HUES64 (cell line): ENCODE results near the gene OR52N2.
A peak's percentile ranks its signal among the peaks of the same experiment; 100 is the strongest.

ENCODE experiments used
- H3K27ac ChIP-seq: 2 replicates; pipeline ENCODE4 v1.7.0; 2013; ENCODE audit warnings: low read depth, low read length, inconsistent platforms
- H3K27me3 ChIP-seq: 2 replicates; pipeline ENCODE4 v1.6.1; 2013; ENCODE audit warnings: mild to moderate bottlenecking, low read length; ENCODE audit not compliant: insufficient read depth
- H3K36me3 ChIP-seq: 2 replicates; pipeline ENCODE4 v1.6.1; 2013; ENCODE audit warnings: mild to moderate bottlenecking, low read length; ENCODE audit not compliant: insufficient read depth
- H3K4me1 ChIP-seq: 2 replicates; pipeline ENCODE4 v1.6.1; 2013; ENCODE audit warnings: mild to moderate bottlenecking, low read length, moderate library complexity; ENCODE audit not compliant: insufficient read depth
- H3K4me3 ChIP-seq: 2 replicates; pipeline ENCODE4 v1.5.1; 2013; ENCODE audit warnings: mild to moderate bottlenecking, low read length, moderate library complexity
- H3K9ac ChIP-seq: 2 replicates; pipeline ENCODE4 v1.6.1; 2013; ENCODE audit warnings: mild to moderate bottlenecking, low read depth, low read length
- H3K9me3 ChIP-seq: 2 replicates; pipeline ENCODE4 v1.6.1; 2013; ENCODE audit warnings: low read depth, low read length; ENCODE audit not compliant: insufficient read depth
- WGBS: fragments of 150-250, 120-280 bp; methylation state at CpG from one replicate; pipeline ENCODE4 v1.1.7; 2013; ENCODE audit warnings: missing lambda C conversion rate; 5-methylcytosine and 5-hydroxymethylcytosine counted together

OR52N2 gene

DNA sequence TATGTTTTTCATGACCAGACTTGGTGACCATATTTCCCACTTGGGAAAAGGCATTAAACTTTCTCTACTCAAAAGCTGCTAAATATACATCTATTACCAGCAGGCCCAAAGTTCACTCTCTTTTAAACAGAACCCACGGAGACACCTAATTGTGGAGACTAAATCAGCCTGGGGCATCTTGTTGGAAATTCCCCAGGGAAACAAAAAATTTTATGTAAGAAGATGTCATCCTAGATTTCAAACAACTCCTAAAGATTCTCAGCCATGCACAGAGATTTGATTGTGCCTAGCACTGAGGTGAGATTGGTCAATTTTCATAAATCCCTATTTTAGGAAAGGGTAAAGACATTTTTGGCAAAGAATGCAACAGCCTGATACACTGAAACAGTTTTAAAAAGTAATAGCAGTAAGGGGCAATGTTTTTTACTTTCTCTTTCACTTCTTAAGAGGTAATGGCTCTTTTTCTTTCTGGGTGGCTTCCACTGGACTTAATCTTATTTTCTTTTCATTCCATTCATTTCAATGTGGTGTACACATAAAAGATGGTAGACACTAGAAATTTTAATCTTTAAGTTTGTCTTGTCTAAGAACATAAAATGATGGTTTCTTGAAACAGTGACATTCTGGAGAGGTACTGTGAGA lies 9.6 kb downstream of the OR52N2 start:
- Histone ChIP-seq H3K4me3 (no peak overlapping the region), H3K27me3 (no peaks in the 10 kb centered on the region), H3K27ac (no peak overlapping the region), H3K9ac (no peak overlapping the region), H3K9me3 (no peaks in the 10 kb centered on the region), H3K4me1 (peaks cover 7% of the 10 kb centered on the region; the same call in 1 of the 2 replicates), H3K36me3 (no peaks in the 10 kb centered on the region)
- WGBS = 75% methylated on average over 1 of the region's 1 CpG

DNA sequence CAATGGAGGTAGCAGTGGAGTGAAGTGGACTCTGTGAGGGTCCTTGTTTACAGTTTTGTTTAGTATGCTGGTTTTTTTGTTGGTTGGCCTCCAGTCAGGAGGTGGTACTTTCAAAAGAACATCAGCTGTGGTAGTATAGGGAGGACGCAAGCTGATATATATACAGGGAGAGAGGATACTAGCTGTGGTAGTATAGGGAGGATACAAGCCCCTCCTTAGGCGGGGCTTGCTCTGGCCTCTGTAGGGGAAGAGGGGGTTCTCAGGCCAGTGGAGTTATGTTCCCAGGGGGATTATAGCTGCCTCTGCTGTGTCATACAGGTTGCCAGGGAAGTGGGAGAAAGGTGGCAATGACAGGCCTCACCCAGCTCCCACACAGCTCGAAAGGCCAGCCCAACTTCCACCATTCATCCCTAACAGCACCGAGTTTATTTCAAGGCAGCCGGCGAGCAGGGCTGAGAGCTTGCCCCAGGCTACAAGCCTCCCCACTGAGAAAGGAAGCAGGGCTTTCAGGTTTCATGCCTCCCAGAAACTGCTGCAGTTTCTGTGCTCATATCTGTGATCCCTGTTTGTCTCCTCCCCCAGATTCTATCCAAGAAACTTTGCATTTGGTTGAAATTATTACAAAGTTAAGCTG lies 22.6 kb downstream of the OR52N2 start:
- no peaks in the 10 kb centered on the region for H3K27me3 ChIP-seq
- peak overlapping the region; percentile 40; the same call in 1 of the 2 replicates for H3K27ac ChIP-seq
- H3K4me1 ChIP-seq = peaks cover 8% of the 10 kb centered on the region
- no peak overlapping the region for H3K4me3 ChIP-seq
- no peaks in the 10 kb centered on the region for H3K36me3 ChIP-seq
- 49% methylated on average over 6 of the region's 6 CpGs for WGBS
- H3K9ac ChIP-seq = no peak overlapping the region
- 0 out of 2 replicates have a peak, but pooled peaks cover 2% of the 10 kb centered on the region for H3K9me3 ChIP-seq

DNA sequence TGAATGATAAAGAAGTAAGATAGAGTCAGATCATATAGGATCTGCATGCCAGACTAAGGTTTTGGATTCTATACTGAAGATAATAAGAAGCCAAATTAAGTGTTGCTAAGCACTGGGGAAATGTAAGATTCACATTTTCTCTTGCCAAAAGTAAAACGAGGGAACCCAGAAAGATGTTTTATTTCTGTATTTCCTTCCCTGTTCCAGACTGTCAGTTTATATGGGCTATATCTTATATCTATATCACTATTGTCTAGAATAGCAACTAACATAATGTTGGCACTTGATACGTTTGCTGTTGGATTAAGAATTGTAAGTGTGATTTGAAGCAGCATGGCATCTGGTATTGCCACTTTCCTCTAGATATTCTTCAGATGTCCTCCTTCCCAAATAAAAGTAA lies 24.7 kb downstream of the OR52N2 start:
- Histone ChIP-seq H3K27ac (no peak overlapping the region), H3K27me3 (no peaks in the 10 kb centered on the region), H3K9me3 (no peaks in the 10 kb centered on the region), H3K9ac (no peak overlapping the region), H3K4me1 (peaks cover 8% of the 10 kb centered on the region), H3K4me3 (no peak overlapping the region), H3K36me3 (no peaks in the 10 kb centered on the region)
- no CpG with 5 or more reads among the region's 2 CpGs for WGBS

DNA sequence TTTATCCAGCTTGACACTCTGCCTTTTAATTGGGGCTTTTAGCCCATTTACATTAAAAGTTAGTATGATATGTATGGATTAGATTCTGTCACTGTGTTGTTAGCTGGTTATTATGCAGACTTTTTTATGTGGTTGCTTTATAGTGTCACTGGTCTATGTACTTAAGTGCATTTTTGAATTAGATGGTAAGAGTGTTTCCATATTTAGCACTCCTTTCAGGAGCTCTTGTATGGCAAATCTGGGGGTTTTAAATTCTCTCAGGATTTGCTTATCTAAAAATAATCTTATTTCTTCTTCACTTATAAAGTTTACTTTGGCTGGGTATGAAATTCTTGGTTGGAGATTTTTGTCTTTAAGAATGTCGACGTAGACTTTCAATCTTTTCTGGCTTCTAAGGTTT lies 29.0 kb downstream of the OR52N2 start:
- Histone ChIP-seq H3K9ac (no peak overlapping the region), H3K27ac (no peak overlapping the region), H3K27me3 (no peaks in the 10 kb centered on the region), H3K4me3 (no peak overlapping the region), H3K36me3 (no peaks in the 10 kb centered on the region), H3K9me3 (no peaks in the 10 kb centered on the region), H3K4me1 (no peaks in the 10 kb centered on the region)
- 96% methylated on average over 2 of the region's 2 CpGs for WGBS

DNA sequence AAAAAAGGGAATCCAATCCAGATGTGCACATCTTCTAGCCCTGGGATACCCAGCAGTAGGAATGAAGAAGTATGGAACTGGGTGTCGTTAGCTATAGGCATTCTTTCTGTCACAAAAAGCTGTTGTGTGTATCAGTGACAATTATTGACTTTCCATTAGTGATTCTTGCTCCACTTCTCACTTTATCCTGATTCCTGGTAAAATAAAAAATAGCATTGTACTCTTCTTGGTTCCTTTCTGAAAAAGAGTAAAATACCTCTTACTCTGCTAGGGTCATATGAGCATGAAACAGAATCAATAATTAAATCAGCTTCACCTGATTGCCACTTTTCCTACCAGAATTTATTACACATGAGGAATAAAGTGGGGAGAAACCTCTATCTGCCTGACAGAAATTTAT lies 33.1 kb downstream of the OR52N2 start, which contains the start of gene OR52E6:
OR52E6 (minus strand) TSS at position 101 of the 400 bp plus-strand sequence; CDS start at position 101, 0 bp downstream.
- Histone ChIP-seq H3K4me1 (no peaks in the 10 kb centered on the region), H3K9me3 (no peaks in the 10 kb centered on the region), H3K9ac (no peak within 1 kb of the TSS), H3K27ac (no peak within 1 kb of the TSS), H3K36me3 (no peaks in the 10 kb centered on the region), H3K4me3 (no peak within 1 kb of the TSS), H3K27me3 (no peaks in the 10 kb centered on the region)
- 0% methylated on average over 1 of the region's 1 CpG for WGBS

DNA sequence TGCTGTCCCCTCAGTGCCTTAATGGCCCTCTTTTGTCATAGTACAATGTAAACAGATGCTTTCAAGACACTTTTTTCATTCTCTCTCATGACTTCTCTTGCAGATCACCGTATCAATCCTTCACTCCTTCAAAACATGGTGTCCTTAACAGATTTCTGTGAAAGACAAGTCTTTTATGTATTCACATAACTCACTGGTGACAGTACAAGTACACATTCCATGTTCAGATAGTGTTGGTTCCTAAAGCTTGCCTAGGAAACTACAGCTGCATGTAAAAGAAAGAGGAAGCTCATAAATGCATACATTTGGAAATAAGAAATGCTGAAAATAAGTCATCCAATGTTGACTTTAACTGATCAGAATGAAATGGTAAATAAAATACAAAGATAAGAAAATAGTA lies 38.0 kb downstream of the OR52N2 start:
- WGBS = 95% methylated on average over 1 of the region's 1 CpG
- no peaks in the 10 kb centered on the region for H3K9me3 ChIP-seq
- H3K27ac ChIP-seq = no peak overlapping the region
- H3K9ac ChIP-seq = no peak overlapping the region
- H3K4me3 ChIP-seq = no peak overlapping the region
- H3K36me3 ChIP-seq = no peaks in the 10 kb centered on the region
- H3K4me1 ChIP-seq = no peaks in the 10 kb centered on the region
- H3K27me3 ChIP-seq = no peaks in the 10 kb centered on the region

DNA sequence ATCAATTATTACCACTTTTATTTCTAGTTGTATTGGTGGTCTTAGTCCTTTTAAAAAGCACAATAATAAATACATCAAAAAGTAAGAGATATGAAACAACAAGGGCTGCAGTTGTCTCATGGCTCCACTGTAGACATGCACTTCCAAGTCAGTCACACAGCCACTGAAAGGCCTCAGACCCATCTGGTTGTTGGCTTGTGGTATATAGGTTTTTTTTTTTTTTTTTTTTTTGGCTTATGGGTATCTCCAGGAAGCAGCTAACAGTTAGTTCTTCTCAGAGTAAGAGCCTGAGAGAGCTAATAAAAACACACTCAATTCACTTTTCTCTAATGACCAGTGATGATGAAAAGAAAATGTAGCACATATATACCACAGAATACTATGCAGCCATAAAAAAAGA lies 39.0 kb downstream of the OR52N2 start:
- no peaks in the 10 kb centered on the region for H3K27me3 ChIP-seq
- no peaks in the 10 kb centered on the region for H3K36me3 ChIP-seq
- no peaks in the 10 kb centered on the region for H3K4me1 ChIP-seq
- no peak overlapping the region for H3K27ac ChIP-seq
- no peaks in the 10 kb centered on the region for H3K9me3 ChIP-seq
- H3K4me3 ChIP-seq = no peak overlapping the region
- no peak overlapping the region for H3K9ac ChIP-seq

DNA sequence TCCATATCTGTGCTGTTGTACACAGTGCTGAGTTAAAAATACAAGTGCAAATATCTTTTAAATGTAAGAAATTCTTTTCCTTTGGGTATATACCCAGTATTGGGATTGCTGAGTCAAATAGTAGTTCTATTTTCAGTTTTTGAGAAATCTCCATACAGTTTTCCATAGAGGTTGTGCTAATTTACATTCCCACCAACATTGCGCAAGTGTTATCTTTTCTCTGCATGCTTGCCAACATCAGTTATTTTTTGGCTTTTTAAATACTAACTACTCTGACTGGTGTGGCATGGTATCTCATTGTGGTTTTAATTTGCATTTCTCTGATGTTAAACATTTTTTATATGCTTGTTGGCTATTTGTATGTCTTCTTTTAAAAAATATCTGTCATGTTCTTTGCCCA lies 42.3 kb downstream of the OR52N2 start:
- 100% methylated on average over 1 of the region's 1 CpG for WGBS

DNA sequence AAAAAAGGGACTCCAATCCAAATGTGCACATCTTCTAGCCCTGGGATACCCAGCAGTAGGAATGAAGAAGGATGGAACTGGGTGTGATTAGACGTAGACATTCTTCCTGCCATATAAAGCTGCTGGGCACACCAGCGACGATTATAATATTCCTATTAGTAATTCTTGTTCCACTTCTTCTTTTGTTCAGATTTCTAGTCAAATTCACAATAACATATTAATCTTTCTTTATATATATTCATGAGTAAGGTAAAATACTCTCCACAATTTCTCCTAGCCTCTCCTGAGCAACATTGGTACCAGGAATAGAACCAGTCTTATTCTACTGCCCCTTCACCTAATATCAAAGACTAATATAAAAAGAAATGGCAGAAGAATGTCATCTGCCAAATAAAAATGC lies 48.9 kb downstream of the OR52N2 start, which contains the start of gene OR52E8:
OR52E8 (minus strand) TSS at position 101 of the 400 bp plus-strand sequence; CDS start at position 101, 0 bp downstream.
- Histone ChIP-seq H3K9me3 (no peaks in the 10 kb centered on the region), H3K27ac (no peak within 1 kb of the TSS), H3K4me1 (no peaks in the 10 kb centered on the region), H3K27me3 (no peaks in the 10 kb centered on the region), H3K9ac (no peak within 1 kb of the TSS), H3K4me3 (no peak within 1 kb of the TSS), H3K36me3 (no peaks in the 10 kb centered on the region)
- WGBS = 96% methylated on average over 3 of the region's 3 CpGs

More for the DNA sequence above, 42.3 kb downstream of the OR52N2 start:
- H3K36me3 ChIP-seq = no peaks in the 10 kb centered on the region
- no peak overlapping the region for H3K27ac ChIP-seq
- no peak overlapping the region for H3K4me3 ChIP-seq
- no peak overlapping the region for H3K9ac ChIP-seq
- no peaks in the 10 kb centered on the region for H3K9me3 ChIP-seq
- no peaks in the 10 kb centered on the region for H3K4me1 ChIP-seq
- no peaks in the 10 kb centered on the region for H3K27me3 ChIP-seq

DNA sequence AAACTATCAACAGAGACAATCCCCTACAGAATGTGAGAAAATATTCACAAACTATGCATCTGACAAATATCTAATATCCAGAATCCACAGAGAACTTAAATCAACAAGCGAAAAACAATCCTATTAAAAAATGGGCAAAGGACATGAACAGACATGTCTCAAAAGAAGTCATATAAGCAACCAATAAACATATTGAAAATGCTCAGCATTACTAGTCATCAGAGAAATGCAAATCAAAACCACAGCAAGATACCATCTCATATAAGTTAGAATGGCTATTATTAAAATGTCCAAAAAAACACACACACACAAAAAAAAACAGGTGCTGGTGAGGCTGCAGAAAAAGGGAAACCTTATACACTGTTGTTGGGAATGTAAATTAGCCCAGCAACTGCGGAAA lies 57.1 kb downstream of the OR52N2 start:
- Histone ChIP-seq H3K36me3 (no peaks in the 10 kb centered on the region), H3K4me3 (no peak overlapping the region), H3K9me3 (no peaks in the 10 kb centered on the region), H3K4me1 (no peaks in the 10 kb centered on the region), H3K27ac (no peak overlapping the region), H3K27me3 (no peaks in the 10 kb centered on the region), H3K9ac (no peak overlapping the region)
- 87% methylated on average over 2 of the region's 2 CpGs for WGBS
